ENCODE data around the gene IRAK1.

DNA sequence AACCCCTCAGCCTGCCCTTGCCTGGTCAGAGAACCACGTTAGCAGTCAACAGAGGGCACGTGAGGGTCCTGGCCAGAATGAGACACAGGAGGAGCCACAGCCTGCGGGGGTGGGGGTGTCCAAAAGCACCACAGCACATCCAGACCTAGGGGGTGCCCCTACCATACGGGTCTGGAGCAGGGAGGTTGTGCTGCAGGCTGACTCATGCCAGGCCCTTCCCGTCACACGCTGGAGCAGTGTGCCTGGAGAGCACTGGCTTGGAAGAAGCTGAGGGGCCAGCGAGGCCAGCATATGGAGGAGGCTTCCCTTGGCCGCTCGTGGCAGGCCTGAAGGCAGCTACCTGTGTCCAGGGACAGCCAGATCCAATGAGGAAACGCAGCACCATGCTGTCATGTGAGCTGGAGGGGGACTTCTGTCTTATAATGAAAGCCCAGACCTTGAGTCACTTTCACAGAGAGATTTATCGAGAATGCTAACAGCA is 1.5 kb upstream of the IRAK1 start:
- TF ChIP-seq SIN3A (IDR thresholded peaks at IDR 0.05; ENCODE audit: borderline replicate concordance, insufficient read depth, low read depth, low read length) (no peak), POLR2AphosphoS5 (IDR thresholded peaks at IDR 0.05; ENCODE audit: low read depth, low read length) (no peak), TCF7L2 (IDR thresholded peaks at IDR 0.05; ENCODE audit: low read depth, low read length) (no peak)
- TF ChIP-seq, protein P1, sequence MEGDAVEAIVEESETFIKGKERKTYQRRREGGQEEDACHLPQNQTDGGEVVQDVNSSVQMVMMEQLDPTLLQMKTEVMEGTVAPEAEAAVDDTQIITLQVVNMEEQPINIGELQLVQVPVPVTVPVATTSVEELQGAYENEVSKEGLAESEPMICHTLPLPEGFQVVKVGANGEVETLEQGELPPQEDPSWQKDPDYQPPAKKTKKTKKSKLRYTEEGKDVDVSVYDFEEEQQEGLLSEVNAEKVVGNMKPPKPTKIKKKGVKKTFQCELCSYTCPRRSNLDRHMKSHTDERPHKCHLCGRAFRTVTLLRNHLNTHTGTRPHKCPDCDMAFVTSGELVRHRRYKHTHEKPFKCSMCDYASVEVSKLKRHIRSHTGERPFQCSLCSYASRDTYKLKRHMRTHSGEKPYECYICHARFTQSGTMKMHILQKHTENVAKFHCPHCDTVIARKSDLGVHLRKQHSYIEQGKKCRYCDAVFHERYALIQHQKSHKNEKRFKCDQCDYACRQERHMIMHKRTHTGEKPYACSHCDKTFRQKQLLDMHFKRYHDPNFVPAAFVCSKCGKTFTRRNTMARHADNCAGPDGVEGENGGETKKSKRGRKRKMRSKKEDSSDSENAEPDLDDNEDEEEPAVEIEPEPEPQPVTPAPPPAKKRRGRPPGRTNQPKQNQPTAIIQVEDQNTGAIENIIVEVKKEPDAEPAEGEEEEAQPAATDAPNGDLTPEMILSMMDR (IDR thresholded peaks at IDR 0.05): no peak
- TF ChIP-seq, protein P2, sequence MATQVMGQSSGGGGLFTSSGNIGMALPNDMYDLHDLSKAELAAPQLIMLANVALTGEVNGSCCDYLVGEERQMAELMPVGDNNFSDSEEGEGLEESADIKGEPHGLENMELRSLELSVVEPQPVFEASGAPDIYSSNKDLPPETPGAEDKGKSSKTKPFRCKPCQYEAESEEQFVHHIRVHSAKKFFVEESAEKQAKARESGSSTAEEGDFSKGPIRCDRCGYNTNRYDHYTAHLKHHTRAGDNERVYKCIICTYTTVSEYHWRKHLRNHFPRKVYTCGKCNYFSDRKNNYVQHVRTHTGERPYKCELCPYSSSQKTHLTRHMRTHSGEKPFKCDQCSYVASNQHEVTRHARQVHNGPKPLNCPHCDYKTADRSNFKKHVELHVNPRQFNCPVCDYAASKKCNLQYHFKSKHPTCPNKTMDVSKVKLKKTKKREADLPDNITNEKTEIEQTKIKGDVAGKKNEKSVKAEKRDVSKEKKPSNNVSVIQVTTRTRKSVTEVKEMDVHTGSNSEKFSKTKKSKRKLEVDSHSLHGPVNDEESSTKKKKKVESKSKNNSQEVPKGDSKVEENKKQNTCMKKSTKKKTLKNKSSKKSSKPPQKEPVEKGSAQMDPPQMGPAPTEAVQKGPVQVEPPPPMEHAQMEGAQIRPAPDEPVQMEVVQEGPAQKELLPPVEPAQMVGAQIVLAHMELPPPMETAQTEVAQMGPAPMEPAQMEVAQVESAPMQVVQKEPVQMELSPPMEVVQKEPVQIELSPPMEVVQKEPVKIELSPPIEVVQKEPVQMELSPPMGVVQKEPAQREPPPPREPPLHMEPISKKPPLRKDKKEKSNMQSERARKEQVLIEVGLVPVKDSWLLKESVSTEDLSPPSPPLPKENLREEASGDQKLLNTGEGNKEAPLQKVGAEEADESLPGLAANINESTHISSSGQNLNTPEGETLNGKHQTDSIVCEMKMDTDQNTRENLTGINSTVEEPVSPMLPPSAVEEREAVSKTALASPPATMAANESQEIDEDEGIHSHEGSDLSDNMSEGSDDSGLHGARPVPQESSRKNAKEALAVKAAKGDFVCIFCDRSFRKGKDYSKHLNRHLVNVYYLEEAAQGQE (IDR thresholded peaks at IDR 0.05; ENCODE audit: insufficient read depth in 1 of 2, low read depth in 2 of 2, low read length in 1 of 2): no peak

Measured in Panc1 (cell line).